Neural progenitor cell (in vitro differentiated cells): ENCODE measurements around the gene SDCCAG8.

Experiments
- CTCF ChIP-seq: fragments of 200-600 bp; sonication (generic); IDR thresholded peaks from 2 replicates; pipeline ENCODE4 v1.5.1; 2017; ENCODE audit warnings: antibody characterized with exemption, mild to moderate bottlenecking
- EZH2 ChIP-seq: fragments of 200-600 bp; sonication (generic); IDR thresholded peaks from 2 replicates; pipeline ENCODE4 v1.6.1; 2017; ENCODE audit warnings: antibody characterized with exemption, mild to moderate bottlenecking, moderate library complexity

GRCh38 chr1:243301059-243301458 lies 45.2 kb downstream of the SDCCAG8 start:
- no peak for TF ChIP-seq EZH2
- TF ChIP-seq CTCF, result no peak
